ENCODE measurements around the gene DYNAP. TPM values are rescaled to one million over a fixed set of nuclear protein-coding genes. Genes with fewer than 3 reads are reported as not detected.

Gene DYNAP
- total and polyA plus RNA-seq, 2 experiments from 2014 or later = 0.13 to 0.28 TPM

DNA sequence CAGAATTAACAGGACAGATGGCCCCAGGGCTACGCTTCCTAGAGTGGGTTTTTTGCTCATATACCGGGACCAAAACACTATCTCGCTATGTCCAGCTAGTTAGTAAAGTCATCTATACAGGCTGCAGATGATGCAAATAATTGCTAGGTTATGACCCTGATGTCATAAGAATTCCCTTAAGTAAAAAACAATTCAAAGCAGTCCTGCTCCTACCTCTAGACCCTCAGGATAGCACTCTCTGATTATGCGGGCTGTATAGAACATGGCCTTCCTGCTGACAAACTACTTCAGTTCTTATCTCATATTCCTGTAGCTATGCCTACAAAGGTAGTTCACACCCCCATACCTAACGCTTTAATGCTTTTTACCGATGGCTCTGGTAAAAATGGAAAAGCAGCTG lies 13.2 kb downstream of the DYNAP start:
- H3K4me3 ChIP-seq = no peak overlapping the region
- Mint-ChIP-seq H3K27ac (no peak overlapping the region; the same call in 1 of the 2 replicates), H3K27me3 (ENCODE audit: insufficient read depth, low read depth, poor library complexity) (no peaks in the 10 kb centered on the region), H3K4me1 (peaks cover 44% of the 10 kb centered on the region), H3K36me3 (ENCODE audit: low read depth) (no peaks in the 10 kb centered on the region), H3K4me3 (no peak overlapping the region), H3K9me3 (no peaks in the 10 kb centered on the region)
- no peak for ATAC-seq
- H2AFZ ChIP-seq = no peak overlapping the region; the same call in 1 of the 2 replicates
- no peaks in the 10 kb centered on the region for H3F3A ChIP-seq (replicated peaks; ENCODE audit: low read depth)
- no peak for TF ChIP-seq ZNF331 (CRISPR knock-in tag; IDR thresholded peaks at IDR 0.05; ENCODE audit: low read depth)
- no peak for TF ChIP-seq STAT1 (IDR thresholded peaks at IDR 0.05; ENCODE audit: unreplicated experiment)
- TF ChIP-seq EZH2phosphoT487 (IDR thresholded peaks at IDR 0.05; ENCODE audit: unreplicated experiment) = no peak
- no peak for TF ChIP-seq JUNB (IDR thresholded peaks at IDR 0.05; ENCODE audit: unreplicated experiment)
- TF ChIP-seq NANOG (IDR thresholded peaks at IDR 0.05; ENCODE audit: borderline replicate concordance) = no peak
- TF ChIP-seq ZNF114 (CRISPR knock-in tag; IDR thresholded peaks at IDR 0.05) = no peak
- no peak for TF ChIP-seq CREB1 (CRISPR knock-in tag; IDR thresholded peaks at IDR 0.05; ENCODE audit: low read depth)
- TF ChIP-seq EZH2 (IDR thresholded peaks at IDR 0.05; ENCODE audit: low read depth, unreplicated experiment) = no peak
- TF ChIP-seq, protein P1, sequence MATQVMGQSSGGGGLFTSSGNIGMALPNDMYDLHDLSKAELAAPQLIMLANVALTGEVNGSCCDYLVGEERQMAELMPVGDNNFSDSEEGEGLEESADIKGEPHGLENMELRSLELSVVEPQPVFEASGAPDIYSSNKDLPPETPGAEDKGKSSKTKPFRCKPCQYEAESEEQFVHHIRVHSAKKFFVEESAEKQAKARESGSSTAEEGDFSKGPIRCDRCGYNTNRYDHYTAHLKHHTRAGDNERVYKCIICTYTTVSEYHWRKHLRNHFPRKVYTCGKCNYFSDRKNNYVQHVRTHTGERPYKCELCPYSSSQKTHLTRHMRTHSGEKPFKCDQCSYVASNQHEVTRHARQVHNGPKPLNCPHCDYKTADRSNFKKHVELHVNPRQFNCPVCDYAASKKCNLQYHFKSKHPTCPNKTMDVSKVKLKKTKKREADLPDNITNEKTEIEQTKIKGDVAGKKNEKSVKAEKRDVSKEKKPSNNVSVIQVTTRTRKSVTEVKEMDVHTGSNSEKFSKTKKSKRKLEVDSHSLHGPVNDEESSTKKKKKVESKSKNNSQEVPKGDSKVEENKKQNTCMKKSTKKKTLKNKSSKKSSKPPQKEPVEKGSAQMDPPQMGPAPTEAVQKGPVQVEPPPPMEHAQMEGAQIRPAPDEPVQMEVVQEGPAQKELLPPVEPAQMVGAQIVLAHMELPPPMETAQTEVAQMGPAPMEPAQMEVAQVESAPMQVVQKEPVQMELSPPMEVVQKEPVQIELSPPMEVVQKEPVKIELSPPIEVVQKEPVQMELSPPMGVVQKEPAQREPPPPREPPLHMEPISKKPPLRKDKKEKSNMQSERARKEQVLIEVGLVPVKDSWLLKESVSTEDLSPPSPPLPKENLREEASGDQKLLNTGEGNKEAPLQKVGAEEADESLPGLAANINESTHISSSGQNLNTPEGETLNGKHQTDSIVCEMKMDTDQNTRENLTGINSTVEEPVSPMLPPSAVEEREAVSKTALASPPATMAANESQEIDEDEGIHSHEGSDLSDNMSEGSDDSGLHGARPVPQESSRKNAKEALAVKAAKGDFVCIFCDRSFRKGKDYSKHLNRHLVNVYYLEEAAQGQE (IDR thresholded peaks at IDR 0.05; ENCODE audit: unreplicated experiment) = no peak
- TF ChIP-seq, protein P2, sequence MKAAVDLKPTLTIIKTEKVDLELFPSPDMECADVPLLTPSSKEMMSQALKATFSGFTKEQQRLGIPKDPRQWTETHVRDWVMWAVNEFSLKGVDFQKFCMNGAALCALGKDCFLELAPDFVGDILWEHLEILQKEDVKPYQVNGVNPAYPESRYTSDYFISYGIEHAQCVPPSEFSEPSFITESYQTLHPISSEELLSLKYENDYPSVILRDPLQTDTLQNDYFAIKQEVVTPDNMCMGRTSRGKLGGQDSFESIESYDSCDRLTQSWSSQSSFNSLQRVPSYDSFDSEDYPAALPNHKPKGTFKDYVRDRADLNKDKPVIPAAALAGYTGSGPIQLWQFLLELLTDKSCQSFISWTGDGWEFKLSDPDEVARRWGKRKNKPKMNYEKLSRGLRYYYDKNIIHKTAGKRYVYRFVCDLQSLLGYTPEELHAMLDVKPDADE (IDR thresholded peaks at IDR 0.05) = no peak
- no peak for TF ChIP-seq POLR2AphosphoS5 (IDR thresholded peaks at IDR 0.05; ENCODE audit: low read depth)
- TF ChIP-seq, protein P3, sequence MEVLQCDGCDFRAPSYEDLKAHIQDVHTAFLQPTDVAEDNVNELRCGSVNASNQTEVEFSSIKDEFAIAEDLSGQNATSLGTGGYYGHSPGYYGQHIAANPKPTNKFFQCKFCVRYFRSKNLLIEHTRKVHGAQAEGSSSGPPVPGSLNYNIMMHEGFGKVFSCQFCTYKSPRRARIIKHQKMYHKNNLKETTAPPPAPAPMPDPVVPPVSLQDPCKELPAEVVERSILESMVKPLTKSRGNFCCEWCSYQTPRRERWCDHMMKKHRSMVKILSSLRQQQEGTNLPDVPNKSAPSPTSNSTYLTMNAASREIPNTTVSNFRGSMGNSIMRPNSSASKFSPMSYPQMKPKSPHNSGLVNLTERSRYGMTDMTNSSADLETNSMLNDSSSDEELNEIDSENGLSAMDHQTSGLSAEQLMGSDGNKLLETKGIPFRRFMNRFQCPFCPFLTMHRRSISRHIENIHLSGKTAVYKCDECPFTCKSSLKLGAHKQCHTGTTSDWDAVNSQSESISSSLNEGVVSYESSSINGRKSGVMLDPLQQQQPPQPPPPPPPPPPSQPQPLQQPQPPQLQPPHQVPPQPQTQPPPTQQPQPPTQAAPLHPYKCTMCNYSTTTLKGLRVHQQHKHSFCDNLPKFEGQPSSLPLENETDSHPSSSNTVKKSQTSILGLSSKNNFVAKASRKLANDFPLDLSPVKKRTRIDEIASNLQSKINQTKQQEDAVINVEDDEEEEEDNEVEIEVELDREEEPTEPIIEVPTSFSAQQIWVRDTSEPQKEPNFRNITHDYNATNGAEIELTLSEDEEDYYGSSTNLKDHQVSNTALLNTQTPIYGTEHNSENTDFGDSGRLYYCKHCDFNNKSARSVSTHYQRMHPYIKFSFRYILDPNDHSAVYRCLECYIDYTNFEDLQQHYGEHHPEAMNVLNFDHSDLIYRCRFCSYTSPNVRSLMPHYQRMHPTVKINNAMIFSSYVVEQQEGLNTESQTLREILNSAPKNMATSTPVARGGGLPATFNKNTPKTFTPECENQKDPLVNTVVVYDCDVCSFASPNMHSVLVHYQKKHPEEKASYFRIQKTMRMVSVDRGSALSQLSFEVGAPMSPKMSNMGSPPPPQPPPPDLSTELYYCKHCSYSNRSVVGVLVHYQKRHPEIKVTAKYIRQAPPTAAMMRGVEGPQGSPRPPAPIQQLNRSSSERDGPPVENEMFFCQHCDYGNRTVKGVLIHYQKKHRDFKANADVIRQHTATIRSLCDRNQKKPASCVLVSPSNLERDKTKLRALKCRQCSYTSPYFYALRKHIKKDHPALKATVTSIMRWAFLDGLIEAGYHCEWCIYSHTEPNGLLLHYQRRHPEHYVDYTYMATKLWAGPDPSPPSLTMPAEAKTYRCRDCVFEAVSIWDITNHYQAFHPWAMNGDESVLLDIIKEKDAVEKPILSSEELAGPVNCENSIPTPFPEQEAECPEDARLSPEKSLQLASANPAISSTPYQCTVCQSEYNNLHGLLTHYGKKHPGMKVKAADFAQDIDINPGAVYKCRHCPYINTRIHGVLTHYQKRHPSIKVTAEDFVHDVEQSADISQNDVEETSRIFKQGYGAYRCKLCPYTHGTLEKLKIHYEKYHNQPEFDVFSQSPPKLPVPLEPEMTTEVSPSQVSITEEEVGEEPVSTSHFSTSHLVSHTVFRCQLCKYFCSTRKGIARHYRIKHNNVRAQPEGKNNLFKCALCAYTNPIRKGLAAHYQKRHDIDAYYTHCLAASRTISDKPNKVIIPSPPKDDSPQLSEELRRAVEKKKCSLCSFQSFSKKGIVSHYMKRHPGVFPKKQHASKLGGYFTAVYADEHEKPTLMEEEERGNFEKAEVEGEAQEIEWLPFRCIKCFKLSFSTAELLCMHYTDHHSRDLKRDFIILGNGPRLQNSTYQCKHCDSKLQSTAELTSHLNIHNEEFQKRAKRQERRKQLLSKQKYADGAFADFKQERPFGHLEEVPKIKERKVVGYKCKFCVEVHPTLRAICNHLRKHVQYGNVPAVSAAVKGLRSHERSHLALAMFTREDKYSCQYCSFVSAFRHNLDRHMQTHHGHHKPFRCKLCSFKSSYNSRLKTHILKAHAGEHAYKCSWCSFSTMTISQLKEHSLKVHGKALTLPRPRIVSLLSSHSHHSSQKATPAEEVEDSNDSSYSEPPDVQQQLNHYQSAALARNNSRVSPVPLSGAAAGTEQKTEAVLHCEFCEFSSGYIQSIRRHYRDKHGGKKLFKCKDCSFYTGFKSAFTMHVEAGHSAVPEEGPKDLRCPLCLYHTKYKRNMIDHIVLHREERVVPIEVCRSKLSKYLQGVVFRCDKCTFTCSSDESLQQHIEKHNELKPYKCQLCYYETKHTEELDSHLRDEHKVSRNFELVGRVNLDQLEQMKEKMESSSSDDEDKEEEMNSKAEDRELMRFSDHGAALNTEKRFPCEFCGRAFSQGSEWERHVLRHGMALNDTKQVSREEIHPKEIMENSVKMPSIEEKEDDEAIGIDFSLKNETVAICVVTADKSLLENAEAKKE (CRISPR knock-in tag; IDR thresholded peaks at IDR 0.05) = no peak
- TF ChIP-seq, protein P4, sequence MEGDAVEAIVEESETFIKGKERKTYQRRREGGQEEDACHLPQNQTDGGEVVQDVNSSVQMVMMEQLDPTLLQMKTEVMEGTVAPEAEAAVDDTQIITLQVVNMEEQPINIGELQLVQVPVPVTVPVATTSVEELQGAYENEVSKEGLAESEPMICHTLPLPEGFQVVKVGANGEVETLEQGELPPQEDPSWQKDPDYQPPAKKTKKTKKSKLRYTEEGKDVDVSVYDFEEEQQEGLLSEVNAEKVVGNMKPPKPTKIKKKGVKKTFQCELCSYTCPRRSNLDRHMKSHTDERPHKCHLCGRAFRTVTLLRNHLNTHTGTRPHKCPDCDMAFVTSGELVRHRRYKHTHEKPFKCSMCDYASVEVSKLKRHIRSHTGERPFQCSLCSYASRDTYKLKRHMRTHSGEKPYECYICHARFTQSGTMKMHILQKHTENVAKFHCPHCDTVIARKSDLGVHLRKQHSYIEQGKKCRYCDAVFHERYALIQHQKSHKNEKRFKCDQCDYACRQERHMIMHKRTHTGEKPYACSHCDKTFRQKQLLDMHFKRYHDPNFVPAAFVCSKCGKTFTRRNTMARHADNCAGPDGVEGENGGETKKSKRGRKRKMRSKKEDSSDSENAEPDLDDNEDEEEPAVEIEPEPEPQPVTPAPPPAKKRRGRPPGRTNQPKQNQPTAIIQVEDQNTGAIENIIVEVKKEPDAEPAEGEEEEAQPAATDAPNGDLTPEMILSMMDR (conservative IDR thresholded peaks at IDR 0.05; ENCODE audit: low read depth in 2 of 2) = no peak
- H3K9me2 ChIP-seq (ENCODE audit: insufficient read depth) = no peaks in the 10 kb centered on the region
- H3K4me2 ChIP-seq = no peak overlapping the region
- peaks cover 20% of the 10 kb centered on the region for H3K4me1 ChIP-seq (ENCODE audit: insufficient read depth)
- no peaks in the 10 kb centered on the region for H3K36me3 ChIP-seq (ENCODE audit: insufficient read depth)
- H3K27ac ChIP-seq (ENCODE audit: low read depth) = no peak overlapping the region
- no peaks in the 10 kb centered on the region for H3K27me3 ChIP-seq (ENCODE audit: insufficient read depth)
- DNase-seq (ENCODE audit: low spot score) = no peak
- H4K20me1 ChIP-seq (replicated peaks; ENCODE audit: insufficient read depth) = no peaks in the 10 kb centered on the region
- H3K79me2 ChIP-seq (replicated peaks; ENCODE audit: insufficient read depth) = no peaks in the 10 kb centered on the region

Measured in GM23338 (cell line).